ENCODE data around the gene COL4A6.

DNA sequence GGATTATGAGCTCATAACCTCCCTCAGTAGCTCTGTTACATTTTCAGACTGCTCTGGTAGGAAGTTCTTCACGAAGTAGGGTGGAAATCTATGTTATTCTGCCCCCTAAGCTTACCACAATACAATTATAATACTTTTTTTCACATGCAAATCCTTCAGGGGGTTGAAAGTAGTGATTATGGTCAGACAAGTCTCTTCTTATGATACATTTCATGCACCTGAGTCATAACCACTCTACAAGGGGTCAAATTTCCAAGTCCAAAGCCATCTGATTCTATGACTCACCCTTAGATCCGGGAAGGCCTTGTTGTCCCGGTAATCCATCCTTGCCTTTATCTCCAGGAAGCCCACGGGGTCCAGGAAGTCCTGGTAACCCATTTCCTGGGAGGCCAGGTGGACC is 251.4 kb downstream of the COL4A6 start:
- TF ChIP-seq, protein P1, sequence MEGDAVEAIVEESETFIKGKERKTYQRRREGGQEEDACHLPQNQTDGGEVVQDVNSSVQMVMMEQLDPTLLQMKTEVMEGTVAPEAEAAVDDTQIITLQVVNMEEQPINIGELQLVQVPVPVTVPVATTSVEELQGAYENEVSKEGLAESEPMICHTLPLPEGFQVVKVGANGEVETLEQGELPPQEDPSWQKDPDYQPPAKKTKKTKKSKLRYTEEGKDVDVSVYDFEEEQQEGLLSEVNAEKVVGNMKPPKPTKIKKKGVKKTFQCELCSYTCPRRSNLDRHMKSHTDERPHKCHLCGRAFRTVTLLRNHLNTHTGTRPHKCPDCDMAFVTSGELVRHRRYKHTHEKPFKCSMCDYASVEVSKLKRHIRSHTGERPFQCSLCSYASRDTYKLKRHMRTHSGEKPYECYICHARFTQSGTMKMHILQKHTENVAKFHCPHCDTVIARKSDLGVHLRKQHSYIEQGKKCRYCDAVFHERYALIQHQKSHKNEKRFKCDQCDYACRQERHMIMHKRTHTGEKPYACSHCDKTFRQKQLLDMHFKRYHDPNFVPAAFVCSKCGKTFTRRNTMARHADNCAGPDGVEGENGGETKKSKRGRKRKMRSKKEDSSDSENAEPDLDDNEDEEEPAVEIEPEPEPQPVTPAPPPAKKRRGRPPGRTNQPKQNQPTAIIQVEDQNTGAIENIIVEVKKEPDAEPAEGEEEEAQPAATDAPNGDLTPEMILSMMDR (conservative IDR thresholded peaks at IDR 0.05; ENCODE audit: low read length), result no peak
- TF ChIP-seq EZH2phosphoT487 (IDR thresholded peaks at IDR 0.05; ENCODE audit: borderline replicate concordance, low read depth, low read length), result no peak

All from OCI-LY7 (cell line).